Fibroblast of lung (primary cell): ENCODE data around the gene ITGB3.

Source experiments
- EZH2 ChIP-seq: IDR thresholded peaks from 2 replicates; pipeline ENCODE4 v1.5.1; 2012; ENCODE audit warnings: low read length, control low read depth, mild to moderate bottlenecking; ENCODE audit errors: missing control alignments
- TF ChIP-seq, protein P1 (sequence below), 2 donors: IDR thresholded peaks in 1 of 2; conservative IDR thresholded peaks in 1 of 2; 1 replicate in 1 of 2; 2 replicates in 1 of 2; pipeline ENCODE4 v1.5.1; 2011 to 2012; ENCODE audit warnings: low read length in 2 of 2, control low read depth in 1 of 2, inconsistent platforms in 1 of 2, low read depth in 1 of 2, mild to moderate bottlenecking in 1 of 2

DNA sequence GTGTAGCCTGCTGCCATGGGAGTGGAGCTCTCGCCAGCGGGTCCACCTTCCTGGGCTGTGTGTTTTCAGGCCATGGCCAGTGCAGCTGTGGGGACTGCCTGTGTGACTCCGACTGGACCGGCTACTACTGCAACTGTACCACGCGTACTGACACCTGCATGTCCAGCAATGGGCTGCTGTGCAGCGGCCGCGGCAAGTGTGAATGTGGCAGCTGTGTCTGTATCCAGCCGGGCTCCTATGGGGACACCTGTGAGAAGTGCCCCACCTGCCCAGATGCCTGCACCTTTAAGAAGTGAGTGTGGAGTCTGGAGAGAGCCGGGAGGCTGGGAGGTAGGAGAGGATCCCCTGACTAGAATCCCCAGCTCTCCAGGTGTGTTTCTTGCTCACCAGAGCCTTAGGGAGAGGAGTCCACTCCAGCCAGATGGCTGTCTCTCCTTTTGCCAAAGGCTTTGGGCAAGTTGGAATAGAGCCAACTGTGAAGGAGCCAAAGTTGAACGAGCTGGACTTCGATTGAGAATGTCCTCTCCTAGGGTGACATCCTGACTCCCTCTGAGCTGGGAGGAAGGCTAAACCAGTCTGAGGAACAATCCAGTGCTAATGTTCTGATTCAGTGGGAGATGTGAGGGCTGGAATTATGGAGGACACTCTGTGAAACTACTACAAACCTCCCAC, 45.7 kb downstream of the ITGB3 start:
- TF ChIP-seq, protein P1, sequence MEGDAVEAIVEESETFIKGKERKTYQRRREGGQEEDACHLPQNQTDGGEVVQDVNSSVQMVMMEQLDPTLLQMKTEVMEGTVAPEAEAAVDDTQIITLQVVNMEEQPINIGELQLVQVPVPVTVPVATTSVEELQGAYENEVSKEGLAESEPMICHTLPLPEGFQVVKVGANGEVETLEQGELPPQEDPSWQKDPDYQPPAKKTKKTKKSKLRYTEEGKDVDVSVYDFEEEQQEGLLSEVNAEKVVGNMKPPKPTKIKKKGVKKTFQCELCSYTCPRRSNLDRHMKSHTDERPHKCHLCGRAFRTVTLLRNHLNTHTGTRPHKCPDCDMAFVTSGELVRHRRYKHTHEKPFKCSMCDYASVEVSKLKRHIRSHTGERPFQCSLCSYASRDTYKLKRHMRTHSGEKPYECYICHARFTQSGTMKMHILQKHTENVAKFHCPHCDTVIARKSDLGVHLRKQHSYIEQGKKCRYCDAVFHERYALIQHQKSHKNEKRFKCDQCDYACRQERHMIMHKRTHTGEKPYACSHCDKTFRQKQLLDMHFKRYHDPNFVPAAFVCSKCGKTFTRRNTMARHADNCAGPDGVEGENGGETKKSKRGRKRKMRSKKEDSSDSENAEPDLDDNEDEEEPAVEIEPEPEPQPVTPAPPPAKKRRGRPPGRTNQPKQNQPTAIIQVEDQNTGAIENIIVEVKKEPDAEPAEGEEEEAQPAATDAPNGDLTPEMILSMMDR (conservative IDR thresholded peaks at IDR 0.05 in 1 of 2, IDR thresholded peaks at IDR 0.05 in 1 of 2; ENCODE audit: low read depth in 1 of 2, low read length in 2 of 2), result no peak
- no peak for TF ChIP-seq EZH2
